OCI-LY3 (cell line): ENCODE results near the gene PTPN21.

Source experiments
- CTCF ChIP-seq: fragments of 200-600, 300-600 bp; sonication (generic); IDR thresholded peaks from 2 replicates; pipeline ENCODE4 v1.5.1; 2014; ENCODE audit warnings: antibody characterized with exemption, low read length, low read depth
- EZH2phosphoT487 ChIP-seq: fragments of 200-600 bp; shearing (Covaris generic); IDR thresholded peaks from 2 replicates; pipeline ENCODE4 v1.6.1; 2018; ENCODE audit warnings: antibody characterized with exemption, mixed run types, low read depth

DNA sequence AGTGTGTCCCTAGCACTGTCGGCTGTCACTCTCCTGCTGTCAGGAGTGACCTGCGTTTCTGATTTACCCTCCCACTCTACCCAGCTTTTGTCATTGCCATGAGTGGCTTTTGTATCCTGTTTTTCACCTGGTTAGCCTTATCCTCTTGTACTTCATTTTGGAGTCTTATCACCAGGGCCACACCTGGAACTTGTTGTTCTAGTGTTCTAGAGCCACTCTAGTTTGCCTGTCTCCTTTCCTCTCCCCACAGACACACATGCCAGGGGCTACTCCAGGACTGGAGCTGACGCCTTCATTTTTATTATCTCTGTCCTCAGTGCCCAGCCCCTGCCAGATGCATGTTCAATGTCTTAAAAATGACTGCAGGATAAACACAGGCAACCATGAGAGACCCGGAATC lies 42.2 kb upstream of the PTPN21 start:
- TF ChIP-seq CTCF (no peak), EZH2phosphoT487 (no peak)
